HepG2 (cell line): ENCODE measurements around the gene PIP4K2C. TPM values are rescaled to one million over a fixed set of nuclear protein-coding genes. Genes with fewer than 3 reads are reported as not detected.

Experiments
- BRCA1 ChIP-seq: sonication (generic); formaldehyde crosslinking; IDR thresholded peaks from 2 replicates; pipeline ENCODE4 v1.4.0; 2020; ENCODE audit warnings: missing genetic modification reagents
- ESRRA ChIP-seq: sonication (generic); formaldehyde crosslinking; IDR thresholded peaks from 2 replicates; pipeline ENCODE4 v1.5.1; 2020; ENCODE audit warnings: mild to moderate bottlenecking, low read depth, missing genetic modification reagents
- KDM6A ChIP-seq: IDR thresholded peaks from 2 replicates; pipeline ENCODE4 v1.6.1; 2016; ENCODE audit warnings: low read depth
- NFE2 ChIP-seq: sonication (generic); formaldehyde crosslinking; IDR thresholded peaks from 2 replicates; pipeline ENCODE4 v1.4.0; 2020; ENCODE audit warnings: missing genetic modification reagents
- SKI ChIP-seq: fragments of 450-650 bp; IDR thresholded peaks from one replicate; pipeline ENCODE4 v1.6.1; 2018; ENCODE audit warnings: mild to moderate bottlenecking; ENCODE audit not compliant: partially characterized antibody
- SNRNP70 ChIP-seq: fragments of 200-400 bp; formaldehyde crosslinking; IDR thresholded peaks from 2 replicates; pipeline ENCODE4 v1.6.1; 2017; ENCODE audit warnings: mild to moderate bottlenecking, low read depth, low read length, moderate library complexity
- ZNF343 ChIP-seq: sonication (generic); formaldehyde crosslinking; IDR thresholded peaks from 2 replicates; pipeline ENCODE4 v1.4.0; 2020; ENCODE audit warnings: mild to moderate bottlenecking, missing genetic modification reagents
- ZNF567 ChIP-seq: sonication (generic); formaldehyde crosslinking; IDR thresholded peaks from 2 replicates; pipeline ENCODE4 v1.8.1; 2023; ENCODE audit warnings: mild to moderate bottlenecking, missing genetic modification reagents, borderline replicate concordance
- polyA plus RNA-seq, 8 experiments: library from polyadenylated mRNA; depleted of rRNA in 3 of 8; stranded (reverse) in 7 of 8; unstranded in 1 of 8; fragments of >200 nt; fragmentation: Illumina TruSeq in 4 of 8; extraction: Trizol in 4 of 8; gene quantifications; 2 replicates each; pipeline versions ENCODE4 v1.2.1 to v1.2.3, GENCODE V29; 2011 to 2016; ENCODE audit warnings: low read depth in 4 of 8, missing spikeins in 1 of 8, mixed read lengths in 1 of 8; ENCODE audit not compliant: insufficient read depth in 1 of 8
- total RNA-seq, 5 experiments: library from RNA; depleted of rRNA; stranded (reverse); fragments of >200 nt; fragmentation: Illumina TruSeq; extraction: Trizol; gene quantifications; 2 replicates each; pipeline ENCODE4 v1.2.3, GENCODE V29; 2016; ENCODE audit warnings: low read depth in 1 of 5
- TF ChIP-seq, protein P1 (sequence below): sonication (generic); formaldehyde crosslinking; IDR thresholded peaks from 2 replicates; pipeline ENCODE4 v1.5.1; 2020; ENCODE audit warnings: mild to moderate bottlenecking, missing genetic modification reagents, borderline replicate concordance
- TF ChIP-seq, protein P2 (sequence below): sonication (generic); formaldehyde crosslinking; conservative IDR thresholded peaks from 2 replicates; pipeline ENCODE4 v1.4.0; 2020; ENCODE audit warnings: mild to moderate bottlenecking, missing genetic modification reagents, moderate library complexity
- TF ChIP-seq, protein P3 (sequence below), 2 experiments: fragments of 450-650 bp in 1 of 2; sonication (generic) in 1 of 2; formaldehyde crosslinking; IDR thresholded peaks; 2 replicates each; pipeline versions ENCODE4 v1.5.0 to v1.8.0; 2020 to 2022; ENCODE audit warnings: mild to moderate bottlenecking in 1 of 2, missing genetic modification reagents in 1 of 2
- TF ChIP-seq, protein P4 (sequence below): sonication (generic); formaldehyde crosslinking; IDR thresholded peaks from 2 replicates; pipeline ENCODE4 v1.4.0; 2020; ENCODE audit warnings: missing genetic modification reagents

PIP4K2C gene
- total and polyA plus RNA-seq, 2 of the 13 experiments (the other 11 are each of a cell fraction or from before 2014, with no cell fraction given): 23.3 to 26.4 TPM

DNA sequence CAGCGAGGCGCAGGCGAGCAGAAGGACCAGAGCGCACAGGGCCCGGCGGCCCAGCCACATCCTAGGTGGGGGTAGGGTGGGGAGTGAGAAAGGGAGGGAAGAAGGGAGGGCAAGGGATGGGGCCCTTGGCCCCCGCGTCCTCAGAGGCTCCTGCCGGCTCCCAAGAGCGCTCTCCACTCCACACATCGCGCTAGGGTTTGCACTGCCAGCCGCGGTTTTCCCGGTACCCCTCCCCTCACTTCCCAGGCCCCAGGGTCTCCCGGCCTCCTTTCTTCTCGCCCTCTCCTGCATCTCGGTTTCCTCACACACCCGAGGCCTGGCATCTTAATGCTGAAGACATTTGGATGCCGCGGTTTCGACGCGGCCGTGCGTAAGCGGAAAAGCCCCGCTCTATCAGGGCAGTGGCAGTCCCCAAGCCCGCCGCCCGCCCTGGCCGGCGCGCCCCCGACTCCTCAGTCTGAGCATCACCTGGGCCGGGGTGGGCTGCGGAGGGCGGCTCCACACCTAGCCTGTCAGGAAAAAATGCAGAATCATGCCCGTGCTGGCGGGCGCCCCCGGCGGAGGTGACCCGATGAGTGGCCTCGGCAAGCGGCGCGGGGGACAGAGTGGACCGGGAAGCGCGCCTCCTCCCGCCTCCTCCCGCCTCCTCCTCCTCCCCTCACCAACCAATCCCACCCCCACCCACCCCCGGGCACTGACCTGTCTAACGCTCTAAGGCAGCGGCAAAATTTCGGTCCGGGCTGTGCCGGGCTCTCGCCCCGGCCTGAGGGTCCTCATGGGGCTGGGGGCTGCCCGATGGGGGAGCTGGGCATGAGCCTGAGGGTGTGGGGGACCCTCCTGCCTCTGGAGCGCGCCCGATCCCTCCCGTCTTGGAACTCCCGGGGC is 41.3 kb downstream of the PIP4K2C start (continued):
- TF ChIP-seq, protein P1, sequence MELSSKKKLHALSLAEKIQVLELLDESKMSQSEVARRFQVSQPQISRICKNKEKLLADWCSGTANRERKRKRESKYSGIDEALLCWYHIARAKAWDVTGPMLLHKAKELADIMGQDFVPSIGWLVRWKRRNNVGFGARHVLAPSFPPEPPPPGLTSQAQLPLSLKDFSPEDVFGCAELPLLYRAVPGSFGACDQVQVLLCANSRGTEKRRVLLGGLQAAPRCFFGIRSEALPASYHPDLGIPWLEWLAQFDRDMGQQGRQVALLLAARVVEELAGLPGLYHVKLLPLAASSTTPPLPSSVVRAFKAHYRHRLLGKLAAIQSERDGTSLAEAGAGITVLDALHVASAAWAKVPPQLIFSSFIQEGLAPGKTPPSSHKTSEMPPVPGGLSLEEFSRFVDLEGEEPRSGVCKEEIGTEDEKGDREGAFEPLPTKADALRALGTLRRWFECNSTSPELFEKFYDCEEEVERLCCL: no peak
- TF ChIP-seq, protein P2, sequence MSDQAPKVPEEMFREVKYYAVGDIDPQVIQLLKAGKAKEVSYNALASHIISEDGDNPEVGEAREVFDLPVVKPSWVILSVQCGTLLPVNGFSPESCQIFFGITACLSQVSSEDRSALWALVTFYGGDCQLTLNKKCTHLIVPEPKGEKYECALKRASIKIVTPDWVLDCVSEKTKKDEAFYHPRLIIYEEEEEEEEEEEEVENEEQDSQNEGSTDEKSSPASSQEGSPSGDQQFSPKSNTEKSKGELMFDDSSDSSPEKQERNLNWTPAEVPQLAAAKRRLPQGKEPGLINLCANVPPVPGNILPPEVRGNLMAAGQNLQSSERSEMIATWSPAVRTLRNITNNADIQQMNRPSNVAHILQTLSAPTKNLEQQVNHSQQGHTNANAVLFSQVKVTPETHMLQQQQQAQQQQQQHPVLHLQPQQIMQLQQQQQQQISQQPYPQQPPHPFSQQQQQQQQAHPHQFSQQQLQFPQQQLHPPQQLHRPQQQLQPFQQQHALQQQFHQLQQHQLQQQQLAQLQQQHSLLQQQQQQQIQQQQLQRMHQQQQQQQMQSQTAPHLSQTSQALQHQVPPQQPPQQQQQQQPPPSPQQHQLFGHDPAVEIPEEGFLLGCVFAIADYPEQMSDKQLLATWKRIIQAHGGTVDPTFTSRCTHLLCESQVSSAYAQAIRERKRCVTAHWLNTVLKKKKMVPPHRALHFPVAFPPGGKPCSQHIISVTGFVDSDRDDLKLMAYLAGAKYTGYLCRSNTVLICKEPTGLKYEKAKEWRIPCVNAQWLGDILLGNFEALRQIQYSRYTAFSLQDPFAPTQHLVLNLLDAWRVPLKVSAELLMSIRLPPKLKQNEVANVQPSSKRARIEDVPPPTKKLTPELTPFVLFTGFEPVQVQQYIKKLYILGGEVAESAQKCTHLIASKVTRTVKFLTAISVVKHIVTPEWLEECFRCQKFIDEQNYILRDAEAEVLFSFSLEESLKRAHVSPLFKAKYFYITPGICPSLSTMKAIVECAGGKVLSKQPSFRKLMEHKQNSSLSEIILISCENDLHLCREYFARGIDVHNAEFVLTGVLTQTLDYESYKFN: no peak
- TF ChIP-seq ZNF343 (CRISPR knock-in tag): no peak
- TF ChIP-seq BRCA1 (CRISPR knock-in tag): no peak
- no peak for TF ChIP-seq ESRRA (CRISPR knock-in tag)
- peak; percentile 92 for TF ChIP-seq NFE2 (CRISPR knock-in tag)
- TF ChIP-seq ZNF567 (CRISPR knock-in tag): no peak
- no peak for TF ChIP-seq KDM6A (CRISPR knock-in tag)
- TF ChIP-seq, protein P3, sequence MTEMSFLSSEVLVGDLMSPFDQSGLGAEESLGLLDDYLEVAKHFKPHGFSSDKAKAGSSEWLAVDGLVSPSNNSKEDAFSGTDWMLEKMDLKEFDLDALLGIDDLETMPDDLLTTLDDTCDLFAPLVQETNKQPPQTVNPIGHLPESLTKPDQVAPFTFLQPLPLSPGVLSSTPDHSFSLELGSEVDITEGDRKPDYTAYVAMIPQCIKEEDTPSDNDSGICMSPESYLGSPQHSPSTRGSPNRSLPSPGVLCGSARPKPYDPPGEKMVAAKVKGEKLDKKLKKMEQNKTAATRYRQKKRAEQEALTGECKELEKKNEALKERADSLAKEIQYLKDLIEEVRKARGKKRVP (CRISPR knock-in tag; IDR thresholded peaks at IDR 0.05): no peak
- TF ChIP-seq SNRNP70: no peak
- no peak for TF ChIP-seq SKI
- TF ChIP-seq, protein P4, sequence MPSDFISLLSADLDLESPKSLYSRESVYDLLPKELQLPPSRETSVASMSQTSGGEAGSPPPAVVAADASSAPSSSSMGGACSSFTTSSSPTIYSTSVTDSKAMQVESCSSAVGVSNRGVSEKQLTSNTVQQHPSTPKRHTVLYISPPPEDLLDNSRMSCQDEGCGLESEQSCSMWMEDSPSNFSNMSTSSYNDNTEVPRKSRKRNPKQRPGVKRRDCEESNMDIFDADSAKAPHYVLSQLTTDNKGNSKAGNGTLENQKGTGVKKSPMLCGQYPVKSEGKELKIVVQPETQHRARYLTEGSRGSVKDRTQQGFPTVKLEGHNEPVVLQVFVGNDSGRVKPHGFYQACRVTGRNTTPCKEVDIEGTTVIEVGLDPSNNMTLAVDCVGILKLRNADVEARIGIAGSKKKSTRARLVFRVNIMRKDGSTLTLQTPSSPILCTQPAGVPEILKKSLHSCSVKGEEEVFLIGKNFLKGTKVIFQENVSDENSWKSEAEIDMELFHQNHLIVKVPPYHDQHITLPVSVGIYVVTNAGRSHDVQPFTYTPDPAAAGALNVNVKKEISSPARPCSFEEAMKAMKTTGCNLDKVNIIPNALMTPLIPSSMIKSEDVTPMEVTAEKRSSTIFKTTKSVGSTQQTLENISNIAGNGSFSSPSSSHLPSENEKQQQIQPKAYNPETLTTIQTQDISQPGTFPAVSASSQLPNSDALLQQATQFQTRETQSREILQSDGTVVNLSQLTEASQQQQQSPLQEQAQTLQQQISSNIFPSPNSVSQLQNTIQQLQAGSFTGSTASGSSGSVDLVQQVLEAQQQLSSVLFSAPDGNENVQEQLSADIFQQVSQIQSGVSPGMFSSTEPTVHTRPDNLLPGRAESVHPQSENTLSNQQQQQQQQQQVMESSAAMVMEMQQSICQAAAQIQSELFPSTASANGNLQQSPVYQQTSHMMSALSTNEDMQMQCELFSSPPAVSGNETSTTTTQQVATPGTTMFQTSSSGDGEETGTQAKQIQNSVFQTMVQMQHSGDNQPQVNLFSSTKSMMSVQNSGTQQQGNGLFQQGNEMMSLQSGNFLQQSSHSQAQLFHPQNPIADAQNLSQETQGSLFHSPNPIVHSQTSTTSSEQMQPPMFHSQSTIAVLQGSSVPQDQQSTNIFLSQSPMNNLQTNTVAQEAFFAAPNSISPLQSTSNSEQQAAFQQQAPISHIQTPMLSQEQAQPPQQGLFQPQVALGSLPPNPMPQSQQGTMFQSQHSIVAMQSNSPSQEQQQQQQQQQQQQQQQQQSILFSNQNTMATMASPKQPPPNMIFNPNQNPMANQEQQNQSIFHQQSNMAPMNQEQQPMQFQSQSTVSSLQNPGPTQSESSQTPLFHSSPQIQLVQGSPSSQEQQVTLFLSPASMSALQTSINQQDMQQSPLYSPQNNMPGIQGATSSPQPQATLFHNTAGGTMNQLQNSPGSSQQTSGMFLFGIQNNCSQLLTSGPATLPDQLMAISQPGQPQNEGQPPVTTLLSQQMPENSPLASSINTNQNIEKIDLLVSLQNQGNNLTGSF (CRISPR knock-in tag): no peak
